PC-3 (cell line): Measurements from ENCODE around the gene ZNF394.

Experiments used
- EZH2 ChIP-seq: fragments of 300-600 bp; sonication (generic); IDR thresholded peaks from one replicate; pipeline ENCODE4 v1.6.1; 2017; ENCODE audit warnings: antibody characterized with exemption, mild to moderate bottlenecking, low read length; ENCODE audit not compliant: unreplicated experiment
- TF ChIP-seq, protein P1 (sequence below): fragments of 300-600 bp; sonication (generic); conservative IDR thresholded peaks from 2 replicates; pipeline ENCODE4 v1.5.1; 2017; ENCODE audit warnings: antibody characterized with exemption, low read depth, mild to moderate bottlenecking, low read length

DNA sequence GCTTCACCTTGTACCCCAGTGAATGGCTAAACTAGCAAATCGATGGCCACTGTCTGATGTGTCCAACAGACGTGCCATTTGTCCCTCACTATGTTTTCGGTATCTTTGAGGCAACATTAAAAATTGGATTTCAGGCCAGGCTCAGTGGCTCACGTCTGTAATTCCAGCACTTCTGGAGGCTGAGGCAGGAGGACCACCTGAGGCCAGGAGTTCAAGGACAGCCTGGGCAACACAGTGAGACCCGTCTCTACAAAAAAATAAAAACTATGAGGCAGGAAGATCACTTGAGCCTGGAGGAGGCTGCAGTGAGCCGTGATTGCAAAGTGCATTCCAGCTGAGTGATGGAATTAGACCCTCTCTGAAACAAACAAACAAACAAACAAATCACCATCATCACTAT lies 43.8 kb upstream of the ZNF394 start:
- TF ChIP-seq, protein P1, sequence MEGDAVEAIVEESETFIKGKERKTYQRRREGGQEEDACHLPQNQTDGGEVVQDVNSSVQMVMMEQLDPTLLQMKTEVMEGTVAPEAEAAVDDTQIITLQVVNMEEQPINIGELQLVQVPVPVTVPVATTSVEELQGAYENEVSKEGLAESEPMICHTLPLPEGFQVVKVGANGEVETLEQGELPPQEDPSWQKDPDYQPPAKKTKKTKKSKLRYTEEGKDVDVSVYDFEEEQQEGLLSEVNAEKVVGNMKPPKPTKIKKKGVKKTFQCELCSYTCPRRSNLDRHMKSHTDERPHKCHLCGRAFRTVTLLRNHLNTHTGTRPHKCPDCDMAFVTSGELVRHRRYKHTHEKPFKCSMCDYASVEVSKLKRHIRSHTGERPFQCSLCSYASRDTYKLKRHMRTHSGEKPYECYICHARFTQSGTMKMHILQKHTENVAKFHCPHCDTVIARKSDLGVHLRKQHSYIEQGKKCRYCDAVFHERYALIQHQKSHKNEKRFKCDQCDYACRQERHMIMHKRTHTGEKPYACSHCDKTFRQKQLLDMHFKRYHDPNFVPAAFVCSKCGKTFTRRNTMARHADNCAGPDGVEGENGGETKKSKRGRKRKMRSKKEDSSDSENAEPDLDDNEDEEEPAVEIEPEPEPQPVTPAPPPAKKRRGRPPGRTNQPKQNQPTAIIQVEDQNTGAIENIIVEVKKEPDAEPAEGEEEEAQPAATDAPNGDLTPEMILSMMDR, result no peak
- TF ChIP-seq EZH2, result no peak
